HEK293T (cell line): Measurements from ENCODE around the gene PSMD14.
A peak's percentile ranks its signal among the peaks of the same experiment; 100 is the strongest.
"Not testable (repeated sequence)": the region's sequence is repeated elsewhere in the genome, so short reads cannot be mapped to it uniquely, and the experiment has no call there.

ENCODE experiments used
- CTCF ChIA-PET: fragments of 350-600 bp; formaldehyde crosslinking; extraction: SDS; loops from one replicate; lab custom pipeline; 2021; ENCODE audit warnings: antibody characterized with exemption, inconsistent platforms; lab: Yijun Ruan, JAX
- POLR2A ChIA-PET: fragments of 350-600 bp; formaldehyde crosslinking; extraction: SDS; loops from one replicate; lab custom pipeline; 2020; ENCODE audit warnings: antibody characterized with exemption, inconsistent platforms; lab: Yijun Ruan, JAX
- DNase-seq: peaks from one replicate; pipeline ENCODE4 v3.0.0; 2012; ENCODE audit warnings: mixed read lengths; ENCODE audit errors: extremely low spot score
- ARNT ChIP-seq: fragments of 450-650 bp; IDR thresholded peaks from 2 replicates; pipeline ENCODE4 v1.6.1; 2017; ENCODE audit warnings: mild to moderate bottlenecking
- BHLHE40 ChIP-seq: fragments of 450-650 bp; IDR thresholded peaks from 2 replicates; pipeline ENCODE4 v1.6.1; 2016; ENCODE audit warnings: mild to moderate bottlenecking, moderate library complexity, borderline replicate concordance
- CTBP1 ChIP-seq: fragments of 450-650 bp; IDR thresholded peaks from 2 replicates; pipeline ENCODE4 v1.6.1; 2016; ENCODE audit warnings: borderline replicate concordance
- ELF4 ChIP-seq: fragments of 450-650 bp; IDR thresholded peaks from 2 replicates; pipeline ENCODE4 v1.6.1; 2017; ENCODE audit warnings: antibody characterized with exemption
- FOXA1 ChIP-seq: fragments of 450-650 bp; IDR thresholded peaks from 2 replicates; pipeline ENCODE4 v1.6.1; 2016; ENCODE audit warnings: mild to moderate bottlenecking
- FOXK2 ChIP-seq: fragments of 450-650 bp; IDR thresholded peaks from 2 replicates; pipeline ENCODE4 v1.6.1; 2016; ENCODE audit warnings: mild to moderate bottlenecking
- FOXM1 ChIP-seq: fragments of 450-650 bp; IDR thresholded peaks from 2 replicates; pipeline ENCODE4 v1.6.1; 2017; ENCODE audit warnings: mild to moderate bottlenecking, borderline replicate concordance
- HDGF ChIP-seq: fragments of 450-650 bp; IDR thresholded peaks from 2 replicates; pipeline ENCODE4 v1.6.1; 2017; ENCODE audit warnings: antibody characterized with exemption, borderline replicate concordance
- L3MBTL2 ChIP-seq: fragments of 450-650 bp; conservative IDR thresholded peaks from 2 replicates; pipeline ENCODE4 v1.6.1; 2016; ENCODE audit warnings: mild to moderate bottlenecking
- LEF1 ChIP-seq: fragments of 450-650 bp; IDR thresholded peaks from 2 replicates; pipeline ENCODE4 v1.6.1; 2017; ENCODE audit warnings: mild to moderate bottlenecking, borderline replicate concordance
- NFRKB ChIP-seq: fragments of 450-650 bp; IDR thresholded peaks from 2 replicates; pipeline ENCODE4 v1.6.1; 2016; ENCODE audit warnings: mild to moderate bottlenecking, moderate library complexity
- SP1 ChIP-seq: fragments of 450-650 bp; IDR thresholded peaks from 2 replicates; pipeline ENCODE4 v1.6.1; 2017
- SUZ12 ChIP-seq: fragments of 450-650 bp; IDR thresholded peaks from 2 replicates; pipeline ENCODE4 v1.6.1; 2016; ENCODE audit warnings: mild to moderate bottlenecking
- TARDBP ChIP-seq: fragments of 450-650 bp; IDR thresholded peaks from 2 replicates; pipeline ENCODE4 v1.6.1; 2016
- ZNF384 ChIP-seq: fragments of 450-650 bp; IDR thresholded peaks from 2 replicates; pipeline ENCODE4 v1.6.1; 2016
- TF ChIP-seq, protein P1 (sequence below): fragments of 450-650 bp; IDR thresholded peaks from 2 replicates; pipeline ENCODE4 v1.6.1; 2016

PSMD14 gene

DNA sequence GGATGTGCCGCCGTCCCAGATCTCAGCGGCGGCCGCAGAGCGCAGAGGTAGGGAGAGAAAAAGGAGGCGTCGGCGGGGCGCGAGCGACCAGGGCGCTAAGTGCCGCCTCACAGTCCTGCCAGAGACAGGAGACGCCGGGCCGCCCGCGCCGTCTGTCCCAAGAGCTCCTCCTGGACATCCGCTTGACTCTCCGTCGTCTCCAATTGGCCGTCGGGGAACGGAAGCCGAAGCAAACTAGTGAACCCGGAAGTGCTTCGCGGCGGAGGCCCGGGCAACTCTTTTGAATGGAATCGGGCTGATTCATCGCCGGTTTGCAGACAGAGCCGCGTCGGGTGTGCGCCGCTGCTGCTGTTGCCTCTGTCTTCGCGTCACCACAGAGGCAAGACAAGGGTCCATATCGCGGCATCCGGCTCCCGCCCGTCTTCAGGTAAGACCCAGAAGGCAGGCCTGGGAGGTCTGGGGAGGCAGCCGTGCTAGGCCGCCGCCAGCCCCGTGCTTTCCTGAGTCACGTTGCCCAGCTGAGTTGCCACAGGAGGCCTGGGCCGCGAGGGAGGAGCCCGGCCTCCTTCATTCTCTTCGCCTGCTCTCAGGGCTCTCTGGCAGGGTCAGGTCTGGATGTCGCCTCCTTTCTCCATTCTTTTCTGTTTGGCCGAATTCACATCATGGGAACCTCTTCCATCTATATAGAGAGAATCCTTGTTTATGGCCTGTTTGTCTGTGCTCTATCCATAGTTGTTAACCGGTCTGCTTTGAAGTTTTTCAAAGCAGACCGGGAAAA is at the start of gene PSMD14:
TSS of gene PSMD14 (plus strand) at position 248 of the 778 bp plus-strand sequence. CDS start 10,401 bp downstream, outside the sequence.
- ChIA-PET POLR2A (interaction anchor here (0.6 to 1.7 kb wide), 10 partner anchors 13 to 111 kb away, joined by 3 to 7 read pairs (median 3); partner anchors contain the start of gene TBR1), CTCF (no interaction called here)
- TF ChIP-seq TARDBP: no peak
- peak; percentile 3; the same call in 1 of the 2 replicates for TF ChIP-seq ARNT
- 0 out of 2 replicates have a peak, but pooled peaks have one; percentile 31 for TF ChIP-seq FOXM1
- no peak for TF ChIP-seq SP1
- TF ChIP-seq ELF4: peak; percentile 94
- TF ChIP-seq FOXA1: no peak
- TF ChIP-seq CTBP1: no peak
- TF ChIP-seq, protein P1, sequence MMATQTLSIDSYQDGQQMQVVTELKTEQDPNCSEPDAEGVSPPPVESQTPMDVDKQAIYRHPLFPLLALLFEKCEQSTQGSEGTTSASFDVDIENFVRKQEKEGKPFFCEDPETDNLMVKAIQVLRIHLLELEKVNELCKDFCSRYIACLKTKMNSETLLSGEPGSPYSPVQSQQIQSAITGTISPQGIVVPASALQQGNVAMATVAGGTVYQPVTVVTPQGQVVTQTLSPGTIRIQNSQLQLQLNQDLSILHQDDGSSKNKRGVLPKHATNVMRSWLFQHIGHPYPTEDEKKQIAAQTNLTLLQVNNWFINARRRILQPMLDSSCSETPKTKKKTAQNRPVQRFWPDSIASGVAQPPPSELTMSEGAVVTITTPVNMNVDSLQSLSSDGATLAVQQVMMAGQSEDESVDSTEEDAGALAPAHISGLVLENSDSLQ: 0 out of 2 replicates have a peak, but pooled peaks have one; percentile 27
- no peak for TF ChIP-seq BHLHE40
- TF ChIP-seq NFRKB: 0 out of 2 replicates have a peak, but pooled peaks have one; percentile 24
- peak; percentile 76; the same call in 1 of the 2 replicates for TF ChIP-seq L3MBTL2
- TF ChIP-seq SUZ12: no peak
- 0 out of 2 replicates have a peak, but pooled peaks have one; percentile 34 for TF ChIP-seq LEF1
- no peak for TF ChIP-seq ZNF384
- TF ChIP-seq HDGF: no peak
- TF ChIP-seq FOXK2: no peak
- DNase-seq: peak; percentile 82

DNA sequence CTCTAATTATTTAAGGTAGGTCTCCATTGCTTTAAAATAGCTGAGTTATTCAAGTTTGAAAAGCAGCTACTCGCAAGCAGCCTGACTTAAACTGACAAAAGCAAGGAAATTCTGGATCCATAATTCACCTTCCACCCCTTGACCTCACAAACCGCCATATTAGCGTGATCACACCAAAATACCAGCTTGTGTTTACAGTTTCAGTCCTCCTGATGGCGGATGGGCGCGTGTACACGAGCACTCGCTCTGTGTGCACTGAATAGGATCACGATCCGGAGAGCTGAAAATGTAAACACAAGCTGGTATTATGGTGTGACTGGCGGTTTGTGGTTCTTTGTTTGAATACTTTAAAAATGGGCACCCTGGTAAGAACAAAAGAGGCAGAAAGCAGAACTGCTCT is 42.4 kb upstream of the PSMD14 start:
- POLR2A ChIA-PET: interaction anchor here (0.5 kb wide), 1 partner anchor 23 kb away, joined by 3 read pairs; no protein-coding TSS in a partner anchor
- CTCF ChIA-PET: no interaction called here
- no peak for DNase-seq
- TF ChIP-seq FOXK2 (no peak), CTBP1 (no peak), ZNF384 (no peak), FOXA1 (no peak), LEF1 (no peak), HDGF (no peak), BHLHE40 (no peak), TARDBP (no peak), ARNT (no peak), FOXM1 (no peak), ELF4 (no peak), SUZ12 (no peak), NFRKB (no peak), L3MBTL2 (no peak)
- TF ChIP-seq, protein P1: no peak

DNA sequence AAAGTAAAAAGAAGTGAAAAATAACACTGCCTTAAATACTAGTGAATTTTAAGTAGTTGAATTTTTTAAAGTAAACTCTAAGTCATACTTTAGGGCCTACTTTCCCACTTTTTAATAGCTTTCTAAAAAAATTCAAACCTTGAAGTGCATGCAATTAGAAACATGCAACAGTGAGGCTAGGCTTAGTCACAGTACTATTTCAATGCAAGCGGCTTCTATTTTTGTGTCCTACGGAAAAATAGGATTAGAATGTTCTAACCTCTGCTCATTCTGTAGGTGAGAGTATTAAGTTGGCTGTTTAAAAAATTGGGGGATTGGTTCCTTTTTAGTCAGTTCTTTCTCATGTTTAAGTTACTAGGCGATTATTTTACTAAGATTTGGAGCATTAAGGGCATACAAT is 39.1 kb upstream of the PSMD14 start:
- DNase-seq: no peak
- POLR2A ChIA-PET: no interaction called here
- CTCF ChIA-PET: no interaction called here
- TF ChIP-seq ZNF384 (no peak), NFRKB (no peak), FOXK2 (no peak), ELF4 (no peak), FOXA1 (no peak), TARDBP (no peak), SP1 (no peak), CTBP1 (no peak), SUZ12 (no peak)
- TF ChIP-seq, protein P1: no peak

DNA sequence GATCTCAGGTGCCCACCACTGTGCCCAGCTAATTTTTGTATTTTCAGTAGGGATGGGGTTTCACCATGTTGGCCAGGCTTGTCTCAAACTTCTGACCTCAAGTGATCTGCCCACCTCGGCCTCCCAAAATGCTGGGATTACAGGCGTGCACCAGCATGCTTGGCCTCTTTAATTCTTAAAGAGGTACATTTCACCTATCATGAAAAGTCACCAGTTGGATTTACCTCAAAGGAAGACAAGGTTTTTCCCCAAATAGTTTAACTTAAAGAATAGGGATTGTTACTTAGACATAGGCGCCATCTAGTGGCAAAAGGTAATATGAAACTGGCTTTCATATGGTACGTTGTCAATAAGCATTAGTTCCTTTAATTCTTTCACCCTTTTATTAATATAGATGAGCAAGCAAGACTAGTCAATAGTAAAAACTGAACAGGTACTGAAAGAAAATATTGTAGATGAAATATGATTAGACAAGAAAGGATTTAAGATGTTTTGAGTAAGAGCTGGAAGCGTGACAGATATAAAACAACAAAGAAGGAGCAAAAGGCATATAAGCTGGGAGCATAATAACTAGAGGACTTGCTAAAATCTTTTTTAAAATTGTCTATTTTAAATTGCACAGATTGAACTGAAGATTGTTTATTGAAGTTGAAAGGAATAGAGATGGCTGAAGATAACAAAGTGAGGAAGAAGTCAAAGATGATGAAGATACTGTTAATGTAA is 35.0 kb upstream of the PSMD14 start:
- ChIA-PET POLR2A (no interaction called here), CTCF (interaction anchor here (1.1 kb wide), 1 partner anchor 34 kb away, joined by 3 read pairs; no protein-coding TSS in a partner anchor)
- peak; percentile 20 for DNase-seq
- TF ChIP-seq, protein P1: no peak
- peak; percentile 56; the same call in 1 of the 2 replicates for TF ChIP-seq FOXK2
- TF ChIP-seq CTBP1: no peak
- no peak for TF ChIP-seq FOXA1

DNA sequence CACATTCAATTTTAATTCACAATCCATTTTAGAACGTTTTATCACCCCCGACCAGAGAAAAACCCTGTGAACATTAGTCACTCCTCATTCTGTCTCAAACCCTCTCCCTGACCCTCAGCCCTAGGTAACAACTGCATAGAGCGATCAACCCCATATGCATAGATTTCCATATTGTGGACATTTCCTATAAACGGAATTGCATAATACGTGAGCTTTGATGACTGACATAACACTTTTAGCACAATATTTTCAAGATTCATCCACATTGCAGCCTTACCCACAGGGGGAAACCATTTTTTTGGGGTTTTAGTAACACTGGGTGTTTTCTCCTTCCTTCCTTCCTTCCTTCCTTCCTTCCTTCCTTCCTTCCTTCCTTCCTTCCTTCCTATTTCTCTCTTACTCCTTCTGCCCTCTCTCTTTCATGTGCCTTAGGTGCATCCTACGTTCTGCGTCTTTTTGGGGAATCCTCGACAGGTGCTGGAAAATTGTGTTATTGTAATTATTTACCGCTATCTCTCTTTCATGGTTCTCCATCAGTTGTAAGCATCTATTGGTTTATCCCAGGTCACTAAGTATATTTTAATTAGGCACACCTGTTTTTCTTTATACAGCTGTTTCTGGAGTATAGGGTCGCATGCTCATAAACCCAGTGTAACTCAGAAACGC is 29.5 kb upstream of the PSMD14 start:
- CTCF ChIA-PET, POLR2A ChIA-PET: not testable (repeated sequence)
- peak; percentile 9 for DNase-seq

DNA sequence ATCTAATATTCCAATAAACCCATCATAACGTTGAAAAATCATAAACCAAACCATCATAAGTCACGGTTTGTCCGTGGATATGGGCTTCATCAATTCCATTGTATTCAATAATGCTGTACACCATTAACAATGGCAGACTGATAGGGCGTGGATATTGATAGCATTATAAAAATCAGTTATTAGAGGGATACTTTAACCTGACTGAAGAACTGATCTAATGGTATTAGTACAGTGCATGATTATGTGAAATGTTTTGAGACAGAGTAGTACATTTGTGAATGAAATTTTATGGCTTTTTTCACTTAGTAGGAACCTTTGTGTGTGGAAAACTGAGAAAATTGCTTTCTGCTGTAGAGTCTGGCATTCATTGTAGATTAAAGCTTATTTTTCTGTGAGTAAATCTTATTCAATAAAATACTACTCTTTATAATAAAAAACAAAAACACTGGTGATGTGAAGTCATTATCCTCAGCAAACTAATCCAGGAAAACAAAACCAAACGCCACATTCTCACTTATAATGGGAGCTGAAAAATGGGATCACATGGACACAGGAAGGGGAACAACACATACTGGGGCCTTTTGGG is 28.9 kb upstream of the PSMD14 start:
- DNase-seq, POLR2A ChIA-PET, CTCF ChIA-PET: not testable (repeated sequence)

DNA sequence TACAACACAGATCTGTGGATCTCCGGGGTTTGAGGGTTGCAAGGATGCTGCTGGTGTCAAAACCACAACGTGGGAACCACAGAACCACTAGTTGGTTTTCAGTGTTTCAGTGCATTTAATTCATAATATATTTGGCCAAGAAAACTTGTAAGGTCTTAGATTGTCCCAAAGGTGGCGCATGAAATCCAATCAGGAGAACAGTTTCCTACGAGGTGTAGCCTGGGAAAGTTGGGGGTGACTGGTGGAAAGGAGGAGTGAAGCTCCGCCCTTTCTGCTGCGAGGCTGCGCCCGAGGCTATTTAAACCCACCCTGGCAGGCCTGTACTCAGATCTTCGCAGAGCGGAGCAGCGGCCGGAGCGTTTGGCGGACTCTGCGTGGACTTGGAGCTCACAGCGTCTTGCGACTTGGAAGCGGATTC is 27.3 kb upstream of the PSMD14 start:
- DNase-seq, CTCF ChIA-PET, POLR2A ChIA-PET: not testable (repeated sequence)

DNA sequence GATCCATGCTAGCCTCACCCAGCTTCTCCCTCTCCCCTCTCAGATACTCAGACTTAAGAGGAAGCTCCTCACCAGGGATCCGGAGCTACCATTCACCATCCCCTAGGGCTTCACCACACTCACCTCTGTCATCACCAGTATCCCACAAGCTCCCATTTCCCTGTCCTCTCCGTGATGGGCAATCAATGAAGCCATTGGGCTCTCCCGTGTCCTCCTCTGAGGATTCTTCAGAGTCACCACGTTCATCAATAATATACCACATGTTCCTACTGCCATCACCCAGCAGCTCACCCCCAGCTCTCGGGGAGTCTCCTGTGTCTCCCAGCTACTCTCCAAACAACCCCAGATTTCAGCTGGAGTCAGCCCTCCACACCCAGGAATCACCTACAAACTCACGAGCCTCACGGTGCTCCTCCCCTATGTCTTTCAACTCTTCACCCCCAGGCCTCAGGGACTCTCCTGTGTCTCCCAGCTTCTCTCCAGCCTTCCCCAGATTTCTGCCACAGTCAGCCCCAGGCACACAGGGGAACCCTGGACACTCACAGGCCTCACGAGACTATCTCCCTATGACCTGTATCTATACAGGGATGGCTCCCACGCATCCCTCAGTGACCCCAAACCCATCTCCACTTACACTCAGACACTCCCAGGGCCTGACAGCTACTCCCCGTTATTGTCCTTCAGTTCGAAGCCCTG is 26.5 kb upstream of the PSMD14 start:
- POLR2A ChIA-PET, DNase-seq, CTCF ChIA-PET: not testable (repeated sequence)
